H1 (cell line): ENCODE measurements around the gene SPI1. TPM values are rescaled to one million over a fixed set of nuclear protein-coding genes. Genes with fewer than 3 reads are reported as not detected.

ENCODE experiments used
- ASH2L ChIP-seq: fragments of 200-600, 300-600 bp; sonication (generic); IDR thresholded peaks from one replicate; pipeline ENCODE4 v1.7.1; 2017; ENCODE audit warnings: low read length
- BCL11A ChIP-seq, 2 experiments: IDR thresholded peaks; one replicate each; pipeline ENCODE4 v1.6.1; 2011; ENCODE audit warnings: low read depth in 2 of 2, low read length in 2 of 2, mild to moderate bottlenecking in 2 of 2
- BRCA1 ChIP-seq: IDR thresholded peaks from 2 replicates; pipeline ENCODE4 v1.6.1; 2012; ENCODE audit warnings: low read depth, low read length, improper control_type of control experiment
- EGR1 ChIP-seq: IDR thresholded peaks from 2 replicates; pipeline ENCODE4 v1.6.1; 2011; ENCODE audit warnings: low read depth, low read length, borderline replicate concordance
- RXRA ChIP-seq: IDR thresholded peaks from 2 replicates; pipeline ENCODE4 v1.6.1; 2011; ENCODE audit warnings: low read depth, mild to moderate bottlenecking, low read length, moderate library complexity; ENCODE audit not compliant: insufficient read depth
- SIN3A ChIP-seq, 2 experiments: IDR thresholded peaks in 1 of 2; conservative IDR thresholded peaks in 1 of 2; 2 replicates each; pipeline ENCODE4 v1.6.1; 2011 to 2012; ENCODE audit warnings: low read length in 2 of 2, improper control_type of control experiment in 1 of 2, low read depth in 1 of 2, mild to moderate bottlenecking in 1 of 2
- SP1 ChIP-seq: IDR thresholded peaks from 2 replicates; pipeline ENCODE4 v1.6.1; 2011; ENCODE audit warnings: low read depth, low read length
- ZNF274 ChIP-seq: IDR thresholded peaks from 2 replicates; pipeline ENCODE4 v1.7.0; 2012; ENCODE audit warnings: low read length, borderline replicate concordance; ENCODE audit errors: extremely low read depth
- polyA plus RNA-seq, 7 experiments: library from polyadenylated mRNA; depleted of rRNA in 3 of 7; stranded (reverse) in 5 of 7; unstranded in 2 of 7; fragments of >200 nt in 5 of 7; fragments of 200-250 nt in 2 of 7; gene quantifications; 1 replicate in 5 of 7; 2 replicates in 1 of 7; 4 replicates in 1 of 7; pipeline versions ENCODE4 v1.2.1 to v1.2.3, GENCODE V29; 2011 to 2013; ENCODE audit warnings: missing spikeins in 2 of 7, mixed read lengths in 2 of 7
- total RNA-seq: library from RNA; stranded (reverse); fragmentation: NEBNext Ultra II Directional; extraction: Animal tissue kit (Norgen Biotek cat#: 25700); gene quantifications from 2 replicates; pipeline ENCODE4 v1.2.1, GENCODE V29; 2021
- TF ChIP-seq, protein P1 (sequence below): fragments of 300-600 bp; sonication (generic); IDR thresholded peaks from 2 replicates; pipeline ENCODE4 v1.7.1; 2012; ENCODE audit warnings: low read length, moderate library complexity, mild to moderate bottlenecking, inconsistent platforms; ENCODE audit not compliant: insufficient replicate concordance
- TF ChIP-seq, protein P2 (sequence below): IDR thresholded peaks from 2 replicates; pipeline ENCODE4 v1.6.1; 2012; ENCODE audit warnings: low read length, inconsistent platforms

SPI1 gene
- total and polyA plus RNA-seq, 2 of the 8 experiments (the other 6 are each of a cell fraction or from before 2014, with no cell fraction given), result 0.12 TPM; not detected in 1

GRCh38 chr11:47318166-47318565 is 60.2 kb downstream of the SPI1 start (continued):
- TF ChIP-seq, protein P1, sequence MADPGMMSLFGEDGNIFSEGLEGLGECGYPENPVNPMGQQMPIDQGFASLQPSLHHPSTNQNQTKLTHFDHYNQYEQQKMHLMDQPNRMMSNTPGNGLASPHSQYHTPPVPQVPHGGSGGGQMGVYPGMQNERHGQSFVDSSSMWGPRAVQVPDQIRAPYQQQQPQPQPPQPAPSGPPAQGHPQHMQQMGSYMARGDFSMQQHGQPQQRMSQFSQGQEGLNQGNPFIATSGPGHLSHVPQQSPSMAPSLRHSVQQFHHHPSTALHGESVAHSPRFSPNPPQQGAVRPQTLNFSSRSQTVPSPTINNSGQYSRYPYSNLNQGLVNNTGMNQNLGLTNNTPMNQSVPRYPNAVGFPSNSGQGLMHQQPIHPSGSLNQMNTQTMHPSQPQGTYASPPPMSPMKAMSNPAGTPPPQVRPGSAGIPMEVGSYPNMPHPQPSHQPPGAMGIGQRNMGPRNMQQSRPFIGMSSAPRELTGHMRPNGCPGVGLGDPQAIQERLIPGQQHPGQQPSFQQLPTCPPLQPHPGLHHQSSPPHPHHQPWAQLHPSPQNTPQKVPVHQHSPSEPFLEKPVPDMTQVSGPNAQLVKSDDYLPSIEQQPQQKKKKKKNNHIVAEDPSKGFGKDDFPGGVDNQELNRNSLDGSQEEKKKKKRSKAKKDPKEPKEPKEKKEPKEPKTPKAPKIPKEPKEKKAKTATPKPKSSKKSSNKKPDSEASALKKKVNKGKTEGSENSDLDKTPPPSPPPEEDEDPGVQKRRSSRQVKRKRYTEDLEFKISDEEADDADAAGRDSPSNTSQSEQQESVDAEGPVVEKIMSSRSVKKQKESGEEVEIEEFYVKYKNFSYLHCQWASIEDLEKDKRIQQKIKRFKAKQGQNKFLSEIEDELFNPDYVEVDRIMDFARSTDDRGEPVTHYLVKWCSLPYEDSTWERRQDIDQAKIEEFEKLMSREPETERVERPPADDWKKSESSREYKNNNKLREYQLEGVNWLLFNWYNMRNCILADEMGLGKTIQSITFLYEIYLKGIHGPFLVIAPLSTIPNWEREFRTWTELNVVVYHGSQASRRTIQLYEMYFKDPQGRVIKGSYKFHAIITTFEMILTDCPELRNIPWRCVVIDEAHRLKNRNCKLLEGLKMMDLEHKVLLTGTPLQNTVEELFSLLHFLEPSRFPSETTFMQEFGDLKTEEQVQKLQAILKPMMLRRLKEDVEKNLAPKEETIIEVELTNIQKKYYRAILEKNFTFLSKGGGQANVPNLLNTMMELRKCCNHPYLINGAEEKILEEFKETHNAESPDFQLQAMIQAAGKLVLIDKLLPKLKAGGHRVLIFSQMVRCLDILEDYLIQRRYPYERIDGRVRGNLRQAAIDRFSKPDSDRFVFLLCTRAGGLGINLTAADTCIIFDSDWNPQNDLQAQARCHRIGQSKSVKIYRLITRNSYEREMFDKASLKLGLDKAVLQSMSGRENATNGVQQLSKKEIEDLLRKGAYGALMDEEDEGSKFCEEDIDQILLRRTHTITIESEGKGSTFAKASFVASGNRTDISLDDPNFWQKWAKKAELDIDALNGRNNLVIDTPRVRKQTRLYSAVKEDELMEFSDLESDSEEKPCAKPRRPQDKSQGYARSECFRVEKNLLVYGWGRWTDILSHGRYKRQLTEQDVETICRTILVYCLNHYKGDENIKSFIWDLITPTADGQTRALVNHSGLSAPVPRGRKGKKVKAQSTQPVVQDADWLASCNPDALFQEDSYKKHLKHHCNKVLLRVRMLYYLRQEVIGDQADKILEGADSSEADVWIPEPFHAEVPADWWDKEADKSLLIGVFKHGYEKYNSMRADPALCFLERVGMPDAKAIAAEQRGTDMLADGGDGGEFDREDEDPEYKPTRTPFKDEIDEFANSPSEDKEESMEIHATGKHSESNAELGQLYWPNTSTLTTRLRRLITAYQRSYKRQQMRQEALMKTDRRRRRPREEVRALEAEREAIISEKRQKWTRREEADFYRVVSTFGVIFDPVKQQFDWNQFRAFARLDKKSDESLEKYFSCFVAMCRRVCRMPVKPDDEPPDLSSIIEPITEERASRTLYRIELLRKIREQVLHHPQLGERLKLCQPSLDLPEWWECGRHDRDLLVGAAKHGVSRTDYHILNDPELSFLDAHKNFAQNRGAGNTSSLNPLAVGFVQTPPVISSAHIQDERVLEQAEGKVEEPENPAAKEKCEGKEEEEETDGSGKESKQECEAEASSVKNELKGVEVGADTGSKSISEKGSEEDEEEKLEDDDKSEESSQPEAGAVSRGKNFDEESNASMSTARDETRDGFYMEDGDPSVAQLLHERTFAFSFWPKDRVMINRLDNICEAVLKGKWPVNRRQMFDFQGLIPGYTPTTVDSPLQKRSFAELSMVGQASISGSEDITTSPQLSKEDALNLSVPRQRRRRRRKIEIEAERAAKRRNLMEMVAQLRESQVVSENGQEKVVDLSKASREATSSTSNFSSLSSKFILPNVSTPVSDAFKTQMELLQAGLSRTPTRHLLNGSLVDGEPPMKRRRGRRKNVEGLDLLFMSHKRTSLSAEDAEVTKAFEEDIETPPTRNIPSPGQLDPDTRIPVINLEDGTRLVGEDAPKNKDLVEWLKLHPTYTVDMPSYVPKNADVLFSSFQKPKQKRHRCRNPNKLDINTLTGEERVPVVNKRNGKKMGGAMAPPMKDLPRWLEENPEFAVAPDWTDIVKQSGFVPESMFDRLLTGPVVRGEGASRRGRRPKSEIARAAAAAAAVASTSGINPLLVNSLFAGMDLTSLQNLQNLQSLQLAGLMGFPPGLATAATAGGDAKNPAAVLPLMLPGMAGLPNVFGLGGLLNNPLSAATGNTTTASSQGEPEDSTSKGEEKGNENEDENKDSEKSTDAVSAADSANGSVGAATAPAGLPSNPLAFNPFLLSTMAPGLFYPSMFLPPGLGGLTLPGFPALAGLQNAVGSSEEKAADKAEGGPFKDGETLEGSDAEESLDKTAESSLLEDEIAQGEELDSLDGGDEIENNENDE, result no peak
- TF ChIP-seq ZNF274 (no peak), SIN3A (conservative IDR thresholded peaks at IDR 0.05 in 1 of 2, IDR thresholded peaks at IDR 0.05 in 1 of 2; ENCODE audit: low read depth in 1 of 2, low read length in 2 of 2) (no peak), BCL11A (IDR thresholded peaks at IDR 0.05; ENCODE audit: low read depth in 2 of 2, low read length in 2 of 2) (no peak), RXRA (no peak), SP1 (no peak), ASH2L (no peak), BRCA1 (no peak), EGR1 (no peak)
- TF ChIP-seq, protein P2, sequence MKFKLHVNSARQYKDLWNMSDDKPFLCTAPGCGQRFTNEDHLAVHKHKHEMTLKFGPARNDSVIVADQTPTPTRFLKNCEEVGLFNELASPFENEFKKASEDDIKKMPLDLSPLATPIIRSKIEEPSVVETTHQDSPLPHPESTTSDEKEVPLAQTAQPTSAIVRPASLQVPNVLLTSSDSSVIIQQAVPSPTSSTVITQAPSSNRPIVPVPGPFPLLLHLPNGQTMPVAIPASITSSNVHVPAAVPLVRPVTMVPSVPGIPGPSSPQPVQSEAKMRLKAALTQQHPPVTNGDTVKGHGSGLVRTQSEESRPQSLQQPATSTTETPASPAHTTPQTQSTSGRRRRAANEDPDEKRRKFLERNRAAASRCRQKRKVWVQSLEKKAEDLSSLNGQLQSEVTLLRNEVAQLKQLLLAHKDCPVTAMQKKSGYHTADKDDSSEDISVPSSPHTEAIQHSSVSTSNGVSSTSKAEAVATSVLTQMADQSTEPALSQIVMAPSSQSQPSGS, result no peak
